Measurements from ENCODE around the gene GTPBP8. TPM values are rescaled to one million over a fixed set of nuclear protein-coding genes. Genes with fewer than 3 reads are reported as not detected.

GTPBP8 gene
- total and polyA plus RNA-seq, 2 of the 13 experiments (the other 11 are each of a cell fraction or from before 2014, with no cell fraction given) = 12.5 to 16.7 TPM

- TF ChIP-seq, protein P1, sequence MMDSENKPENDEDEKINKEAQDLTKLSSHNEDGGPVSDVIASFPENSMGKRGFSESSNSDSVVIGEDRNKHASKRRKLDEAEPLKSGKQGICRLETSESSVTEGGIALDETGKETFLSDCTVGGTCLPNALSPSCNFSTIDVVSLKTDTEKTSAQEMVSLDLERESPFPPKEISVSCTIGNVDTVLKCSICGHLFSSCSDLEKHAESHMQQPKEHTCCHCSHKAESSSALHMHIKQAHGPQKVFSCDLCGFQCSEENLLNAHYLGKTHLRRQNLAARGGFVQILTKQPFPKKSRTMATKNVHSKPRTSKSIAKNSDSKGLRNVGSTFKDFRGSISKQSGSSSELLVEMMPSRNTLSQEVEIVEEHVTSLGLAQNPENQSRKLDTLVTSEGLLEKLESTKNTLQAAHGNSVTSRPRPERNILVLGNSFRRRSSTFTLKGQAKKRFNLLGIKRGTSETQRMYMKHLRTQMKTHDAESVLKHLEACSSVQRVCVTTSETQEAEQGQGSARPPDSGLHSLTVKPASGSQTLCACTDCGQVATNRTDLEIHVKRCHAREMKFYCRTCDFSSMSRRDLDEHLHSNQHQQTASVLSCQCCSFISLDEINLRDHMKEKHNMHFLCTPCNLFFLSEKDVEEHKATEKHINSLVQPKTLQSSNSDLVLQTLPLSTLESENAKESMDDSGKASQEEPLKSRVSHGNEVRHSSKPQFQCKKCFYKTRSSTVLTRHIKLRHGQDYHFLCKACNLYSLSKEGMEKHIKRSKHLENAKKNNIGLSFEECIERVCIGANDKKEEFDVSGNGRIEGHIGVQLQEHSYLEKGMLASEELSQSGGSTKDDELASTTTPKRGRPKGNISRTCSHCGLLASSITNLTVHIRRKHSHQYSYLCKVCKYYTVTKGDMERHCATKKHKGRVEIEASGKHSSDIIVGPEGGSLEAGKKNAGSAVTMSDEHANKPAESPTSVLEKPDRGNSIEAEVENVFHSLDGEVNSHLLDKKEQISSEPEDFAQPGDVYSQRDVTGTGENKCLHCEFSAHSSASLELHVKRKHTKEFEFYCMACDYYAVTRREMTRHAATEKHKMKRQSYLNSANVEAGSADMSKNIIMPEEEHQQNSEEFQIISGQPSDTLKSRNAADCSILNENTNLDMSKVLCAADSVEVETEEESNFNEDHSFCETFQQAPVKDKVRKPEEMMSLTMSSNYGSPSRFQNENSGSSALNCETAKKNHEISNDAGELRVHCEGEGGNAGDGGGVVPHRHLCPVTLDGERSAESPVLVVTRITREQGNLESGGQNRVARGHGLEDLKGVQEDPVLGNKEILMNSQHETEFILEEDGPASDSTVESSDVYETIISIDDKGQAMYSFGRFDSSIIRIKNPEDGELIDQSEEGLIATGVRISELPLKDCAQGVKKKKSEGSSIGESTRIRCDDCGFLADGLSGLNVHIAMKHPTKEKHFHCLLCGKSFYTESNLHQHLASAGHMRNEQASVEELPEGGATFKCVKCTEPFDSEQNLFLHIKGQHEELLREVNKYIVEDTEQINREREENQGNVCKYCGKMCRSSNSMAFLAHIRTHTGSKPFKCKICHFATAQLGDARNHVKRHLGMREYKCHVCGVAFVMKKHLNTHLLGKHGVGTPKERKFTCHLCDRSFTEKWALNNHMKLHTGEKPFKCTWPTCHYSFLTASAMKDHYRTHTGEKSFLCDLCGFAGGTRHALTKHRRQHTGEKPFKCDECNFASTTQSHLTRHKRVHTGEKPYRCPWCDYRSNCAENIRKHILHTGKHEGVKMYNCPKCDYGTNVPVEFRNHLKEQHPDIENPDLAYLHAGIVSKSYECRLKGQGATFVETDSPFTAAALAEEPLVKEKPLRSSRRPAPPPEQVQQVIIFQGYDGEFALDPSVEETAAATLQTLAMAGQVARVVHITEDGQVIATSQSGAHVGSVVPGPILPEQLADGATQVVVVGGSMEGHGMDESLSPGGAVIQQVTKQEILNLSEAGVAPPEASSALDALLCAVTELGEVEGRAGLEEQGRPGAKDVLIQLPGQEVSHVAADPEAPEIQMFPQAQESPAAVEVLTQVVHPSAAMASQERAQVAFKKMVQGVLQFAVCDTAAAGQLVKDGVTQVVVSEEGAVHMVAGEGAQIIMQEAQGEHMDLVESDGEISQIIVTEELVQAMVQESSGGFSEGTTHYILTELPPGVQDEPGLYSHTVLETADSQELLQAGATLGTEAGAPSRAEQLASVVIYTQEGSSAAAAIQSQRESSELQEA (CRISPR knock-in tag; IDR thresholded peaks at IDR 0.05; ENCODE audit: not compliant biosample characterization) = peak; percentile 93
- TF ChIP-seq YEATS2 (CRISPR knock-in tag; IDR thresholded peaks at IDR 0.05; ENCODE audit: borderline replicate concordance) (peak; percentile 64), NAIF1 (CRISPR knock-in tag; IDR thresholded peaks at IDR 0.05; ENCODE audit: borderline replicate concordance) (peak; percentile 89), ZHX2 (IDR thresholded peaks at IDR 0.05; ENCODE audit: low read depth) (peak; percentile 49; the same call in 1 of the 2 replicates), ZHX2 (CRISPR knock-in tag; IDR thresholded peaks at IDR 0.05; ENCODE audit: borderline replicate concordance) (no peak; the same call in 1 of the 2 replicates), SPEN (CRISPR knock-in tag; IDR thresholded peaks at IDR 0.05; ENCODE audit: low read depth) (peak; percentile 78), RELA (CRISPR knock-in tag; IDR thresholded peaks at IDR 0.05) (no peak; the same call in 1 of the 2 replicates), ASH2L (IDR thresholded peaks at IDR 0.05; ENCODE audit: insufficient read length, low read depth, low read length) (peak; percentile 95), ZBTB21 (CRISPR knock-in tag; IDR thresholded peaks at IDR 0.05) (peak; percentile 64)
These were observed at the start of gene GTPBP8 (continued) for GRCh38 chr3:112990672-112991602.
